ENCODE measurements around the gene NFKBIA.
"Not testable (repeated sequence)": the region's sequence is repeated elsewhere in the genome, so short reads cannot be mapped to it uniquely, and the experiment has no call there.

Gene NFKBIA

GRCh38 chr14:35369701-35370191 lies 34.8 kb downstream of the NFKBIA start:
- DNase-seq (ENCODE audit: low read depth in 3 of 3, low spot score in 1 of 3) = no peak

GRCh38 chr14:35368583-35369392 lies 35.8 kb downstream of the NFKBIA start:
- no peak for DNase-seq (ENCODE audit: low read depth in 3 of 3, low spot score in 1 of 3)

GRCh38 chr14:35368139-35368460 lies 36.4 kb downstream of the NFKBIA start:
- no peak for DNase-seq (ENCODE audit: low read depth in 3 of 3, low spot score in 1 of 3)

GRCh38 chr14:35367056-35367372 lies 37.5 kb downstream of the NFKBIA start:
- DNase-seq (ENCODE audit: low read depth in 3 of 3, low spot score in 1 of 3) = no peak

- no peak for DNase-seq (ENCODE audit: low read depth in 3 of 3, low spot score in 1 of 3)
Measured at GRCh38 chr14:35366521-35366976, 38.0 kb downstream of the NFKBIA start.

- no peak for DNase-seq (ENCODE audit: low read depth in 3 of 3, low spot score in 1 of 3)
Measured at GRCh38 chr14:35366056-35366451, 38.5 kb downstream of the NFKBIA start.

- DNase-seq (ENCODE audit: low read depth in 3 of 3, low spot score in 1 of 3) = peak in 1 of 3 donors; percentile 61
Measured at GRCh38 chr14:35365130-35366055, 39.2 kb downstream of the NFKBIA start.

GRCh38 chr14:35362911-35363374 lies 41.6 kb downstream of the NFKBIA start:
- no peak for DNase-seq (ENCODE audit: low read depth in 3 of 3, low spot score in 1 of 3)

- no peak for DNase-seq (ENCODE audit: low read depth in 3 of 3, low spot score in 1 of 3)
Measured at GRCh38 chr14:35362450-35362849, 42.1 kb downstream of the NFKBIA start.

GRCh38 chr14:35361141-35361480 lies 43.4 kb downstream of the NFKBIA start:
- no peak for DNase-seq (ENCODE audit: low read depth in 3 of 3, low spot score in 1 of 3)

- not testable (repeated sequence) for DNase-seq (ENCODE audit: low read depth in 3 of 3, low spot score in 1 of 3)
Measured at GRCh38 chr14:35359655-35360054, 44.9 kb downstream of the NFKBIA start.

GRCh38 chr14:35355981-35356841 lies 48.3 kb downstream of the NFKBIA start:
- no peak for DNase-seq (ENCODE audit: low read depth in 3 of 3, low spot score in 1 of 3)

GRCh38 chr14:35355235-35355634 lies 49.3 kb downstream of the NFKBIA start:
- not testable (repeated sequence) for DNase-seq (ENCODE audit: low read depth in 3 of 3, low spot score in 1 of 3)

GRCh38 chr14:35353409-35354172 lies 51.0 kb downstream of the NFKBIA start:
- DNase-seq (ENCODE audit: low read depth in 3 of 3, low spot score in 1 of 3) = no peak

- DNase-seq (ENCODE audit: low read depth in 3 of 3, low spot score in 1 of 3) = no peak
Measured at GRCh38 chr14:35352274-35353233, 52.0 kb downstream of the NFKBIA start.

GRCh38 chr14:35351897-35352273 lies 52.7 kb downstream of the NFKBIA start:
- no peak for DNase-seq (ENCODE audit: low read depth in 3 of 3, low spot score in 1 of 3)

All from stimulated activated CD4-positive, alpha-beta T cell treated with anti-CD3 and anti-CD28 coated beads, TNF-alpha, amount 100 ng/mL, for 1 hour (primary cell).